GM12878 (cell line): ENCODE data around the gene PRKN. TPM values are rescaled to one million over a fixed set of nuclear protein-coding genes. Genes with fewer than 3 reads are reported as not detected.

Source experiments
- ATAC-seq: fragments of 200-7000 bp; cut with Tn5 transposase; 3 replicates; pipeline ENCODE4 v1.9.1; 2020; ENCODE audit warnings: mild to moderate bottlenecking, moderate library complexity
- BruUV-seq: library from RNA; stranded (reverse); fragments of 400-500 nt; replicated peaks from 2 replicates; lab custom pipeline; 2021; lab: Mats Ljungman, UMichigan
- CTCF ChIA-PET: fragments of 300-600 bp; sonication (Branson Sonifier 250); formaldehyde crosslinking; extraction: SDS; loops from one replicate; lab custom pipeline; 2021; ENCODE audit warnings: inconsistent platforms; lab: Yijun Ruan, JAX
- POLR2A ChIA-PET: fragments of 350-600 bp; formaldehyde crosslinking; extraction: SDS; loops from one replicate; lab custom pipeline; 2021; ENCODE audit warnings: inconsistent platforms; lab: Charles Lee
- RAD21 ChIA-PET: fragments of 300-600 bp; sonication (Branson Sonifier 250); formaldehyde crosslinking; loops from one replicate; lab custom pipeline; 2023; ENCODE audit warnings: antibody characterized with exemption; ENCODE audit not compliant: unreplicated experiment; lab: Charles Lee
- SMC1A ChIA-PET: fragments of 300-600 bp; sonication (Branson Sonifier 250); formaldehyde crosslinking; loops from one replicate; lab custom pipeline; 2023; ENCODE audit not compliant: unreplicated experiment, uncharacterized antibody; lab: Charles Lee
- DNase-seq: peaks from one replicate; pipeline ENCODE4 v3.0.0-alpha.2; 2011; ENCODE audit warnings: low read depth, low spot score
- FAIRE-seq: peaks from 3 replicates; lab custom pipeline; 2011; peaks lifted over from hg19 to GRCh38; lab: Jason Lieb, UNC
- H2AFZ ChIP-seq: 2 replicates; pipeline ENCODE4 v1.6.0; 2011; ENCODE audit warnings: low read depth, low read length, control low read depth; ENCODE audit not compliant: control insufficient read depth
- H3K27ac ChIP-seq: 2 replicates; pipeline ENCODE4 v1.5.1; 2011; ENCODE audit warnings: control low read depth; ENCODE audit not compliant: control insufficient read depth, insufficient read depth
- H3K27me3 ChIP-seq, 2 experiments: replicated peaks in 1 of 2; 2 replicates each; pipeline versions ENCODE4 v1.6.0 to v1.6.1; 2011; ENCODE audit warnings: low read length in 1 of 2; ENCODE audit not compliant: control insufficient read depth in 2 of 2, insufficient read depth in 2 of 2
- H3K36me3 ChIP-seq, 2 experiments: 2 replicates each; pipeline ENCODE4 v1.5.1; 2011; ENCODE audit warnings: low read length in 1 of 2; ENCODE audit not compliant: control insufficient read depth in 2 of 2, insufficient read depth in 2 of 2
- H3K4me1 ChIP-seq: 2 replicates; pipeline ENCODE4 v1.6.1; 2011; ENCODE audit warnings: mild to moderate bottlenecking, low read length, moderate library complexity, mixed read lengths; ENCODE audit not compliant: control insufficient read depth, insufficient read depth
- H3K4me2 ChIP-seq: 2 replicates; pipeline ENCODE4 v1.6.0; 2011; ENCODE audit warnings: control low read depth; ENCODE audit not compliant: control insufficient read depth, insufficient read depth
- H3K4me3 ChIP-seq: fragments of 200-600 bp; sonication (generic); 2 replicates; pipeline ENCODE4 v1.5.1; 2016
- H3K79me2 ChIP-seq: 2 replicates; pipeline ENCODE4 v1.6.0; 2011; ENCODE audit warnings: low read length; ENCODE audit not compliant: control insufficient read depth, insufficient read depth
- H3K9ac ChIP-seq: 2 replicates; pipeline ENCODE4 v1.8.0; 2011; ENCODE audit warnings: low read length, control low read depth, mixed read lengths; ENCODE audit not compliant: control insufficient read depth, insufficient read depth
- H3K9me3 ChIP-seq: replicated peaks from 3 replicates; pipeline ENCODE4 v1.5.1; 2011; ENCODE audit warnings: mild to moderate bottlenecking, low read length; ENCODE audit not compliant: control insufficient read depth, insufficient read depth
- H4K20me1 ChIP-seq: 2 replicates; pipeline ENCODE4 v1.6.0; 2011; ENCODE audit not compliant: control insufficient read depth, insufficient read depth
- ATF3 ChIP-seq: IDR thresholded peaks from 2 replicates; pipeline ENCODE4 v1.6.1; 2011; ENCODE audit warnings: low read depth, mild to moderate bottlenecking, low read length, moderate library complexity, borderline replicate concordance; ENCODE audit errors: extremely low read depth
- BHLHE40 ChIP-seq, 2 experiments: fragments of 450-650 bp in 1 of 2; IDR thresholded peaks; 2 replicates each; pipeline ENCODE4 v1.6.1; 2011 to 2017; ENCODE audit warnings: low read depth in 2 of 2, borderline replicate concordance in 1 of 2, improper control_type of control experiment in 1 of 2, low read length in 1 of 2, mild to moderate bottlenecking in 1 of 2
- CEBPZ ChIP-seq: fragments of 150-350 bp; IDR thresholded peaks from 2 replicates; pipeline ENCODE4 v1.6.1; 2016; ENCODE audit warnings: low read depth, low read length
- FOXM1 ChIP-seq: IDR thresholded peaks from 2 replicates; pipeline ENCODE4 v1.6.1; 2012; ENCODE audit warnings: low read depth, mild to moderate bottlenecking, inconsistent platforms, low read length, moderate library complexity
- GABPA ChIP-seq: IDR thresholded peaks from 2 replicates; pipeline ENCODE4 v1.6.1; 2014; ENCODE audit warnings: antibody characterized with exemption, low read depth, mild to moderate bottlenecking, inconsistent platforms
- MLLT1 ChIP-seq: fragments of 450-650 bp; IDR thresholded peaks from 2 replicates; pipeline ENCODE4 v1.6.1; 2016; ENCODE audit warnings: mild to moderate bottlenecking
- NKRF ChIP-seq: fragments of 450-650 bp; conservative IDR thresholded peaks from 2 replicates; pipeline ENCODE4 v1.6.1; 2017; ENCODE audit warnings: mild to moderate bottlenecking, moderate library complexity
- SUPT20H ChIP-seq: IDR thresholded peaks from 2 replicates; pipeline ENCODE4 v1.6.1; 2011; ENCODE audit warnings: low read depth, mild to moderate bottlenecking, low read length, moderate library complexity, borderline replicate concordance; ENCODE audit not compliant: control insufficient read depth
- WGBS: methylation state at CpG from one replicate; pipeline ENCODE4 v1.1.6; 2016; ENCODE audit warnings: low lambda C conversion rate; ENCODE audit not compliant: insufficient replicate concordance, insufficient coverage; ENCODE audit errors: missing lambda C conversion rate; 5-methylcytosine and 5-hydroxymethylcytosine counted together
- in situ Hi-C: fragments of 300-500 bp; cut with MboI; formaldehyde crosslinking; loops from 9 replicates; pipeline ENCODE4 v1.14.3; 2018; ENCODE audit warnings: mixed read lengths
- intact Hi-C: fragments of 100-400 bp; cut with micrococcal nuclease; formaldehyde crosslinking; loops from one replicate; pipeline ENCODE4 v1.14.2; 2022; ENCODE audit not compliant: unreplicated experiment
- polyA plus RNA-seq, 11 experiments: library from polyadenylated mRNA; depleted of rRNA in 4 of 11; unstranded in 6 of 11; stranded (reverse) in 5 of 11; fragments of >200 nt; fragmentation: Nextera tagmentation in 4 of 11; fragmentation: Illumina TruSeq in 1 of 11; extraction: Ambion mirVana in 4 of 11; extraction: Trizol in 1 of 11; gene quantifications; 1 replicate in 1 of 11; 2 replicates in 10 of 11; pipeline versions ENCODE4 v1.2.1 to v1.2.3, GENCODE V29; 2011 to 2016; ENCODE audit warnings: inconsistent platforms in 2 of 11, missing spikeins in 2 of 11, low read depth in 1 of 11
- total RNA-seq, 4 experiments: library from RNA; depleted of rRNA in 3 of 4; stranded (reverse); fragments of >200 nt in 3 of 4; fragmentation: Illumina TruSeq in 1 of 4; extraction: Trizol in 1 of 4; gene quantifications; 2 replicates each; pipeline versions ENCODE4 v1.2.1 to v1.2.3, GENCODE V29; 2013 to 2021

PRKN gene
- total and polyA plus RNA-seq, 10 of the 15 experiments (the other 5 are each of a cell fraction or from before 2014, with no cell fraction given) = 0.06 to 0.09 TPM; not detected in 8

GRCh38 chr6:162219266-162219665, 508.3 kb downstream of the PRKN start:
- H3K9me3 ChIP-seq = no peaks in the 10 kb centered on the region
- H2AFZ ChIP-seq = no peak overlapping the region
- DNase-seq (no peak), ATAC-seq (no peak), FAIRE-seq (no peak)
- no peaks in the 10 kb centered on the region for H3K79me2 ChIP-seq
- POLR2A ChIA-PET = no interaction called here
- H3K27ac ChIP-seq = no peak overlapping the region
- no peaks in the 10 kb centered on the region for H3K4me1 ChIP-seq
- RAD21 ChIA-PET = no interaction called here
- intact Hi-C loops (no loop called here), in situ Hi-C loops (no loop called here)
- H3K4me2 ChIP-seq = no peak overlapping the region
- SMC1A ChIA-PET = no interaction called here
- no peak overlapping the region for H3K9ac ChIP-seq
- no peaks in the 10 kb centered on the region for H3K27me3 ChIP-seq
- TF ChIP-seq FOXM1 (no peak), GABPA (no peak), ATF3 (no peak), SUPT20H (no peak)
- no peaks in the 10 kb centered on the region for H4K20me1 ChIP-seq
- no peak overlapping the region for H3K4me3 ChIP-seq
- CTCF ChIA-PET = no interaction called here
- no peaks in the 10 kb centered on the region for H3K36me3 ChIP-seq
- WGBS = 27% methylated on average over 4 of the region's 4 CpGs
- BruUV-seq = no TSS peak

GRCh38 chr6:162217811-162218493, 509.6 kb downstream of the PRKN start:
- in situ Hi-C loops = no loop called here
- RAD21 ChIA-PET = no interaction called here
- H3K36me3 ChIP-seq = no peaks in the 10 kb centered on the region
- WGBS = 11% methylated on average over 11 of the region's 11 CpGs
- no peaks in the 10 kb centered on the region for H3K4me1 ChIP-seq
- no peak overlapping the region for H3K9ac ChIP-seq
- H3K27me3 ChIP-seq = no peaks in the 10 kb centered on the region
- H2AFZ ChIP-seq = no peak overlapping the region
- CTCF ChIA-PET = no interaction called here
- POLR2A ChIA-PET = no interaction called here
- BruUV-seq = no TSS peak
- no peak overlapping the region for H3K27ac ChIP-seq
- no peak for DNase-seq
- no peaks in the 10 kb centered on the region for H3K79me2 ChIP-seq
- SMC1A ChIA-PET = no interaction called here
- ATAC-seq = no peak
- no peak for FAIRE-seq
- TF ChIP-seq MLLT1 (no peak), NKRF (no peak), CEBPZ (no peak), BHLHE40 (IDR thresholded peaks at IDR 0.05; ENCODE audit: borderline replicate concordance in 1 of 2, low read depth in 2 of 2, low read length in 1 of 2) (no peak)
- TF ChIP-seq, all 136 proteins: peak for 0
- no peaks in the 10 kb centered on the region for H4K20me1 ChIP-seq
- no peak overlapping the region for H3K4me2 ChIP-seq
- intact Hi-C loops = no loop called here
- no peak overlapping the region for H3K4me3 ChIP-seq
- H3K9me3 ChIP-seq = no peaks in the 10 kb centered on the region
